HEK293 (cell line): Measurements from ENCODE around the gene ERCC5.

ENCODE experiments used
- CTCF ChIA-PET: fragments of 350-600 bp; formaldehyde crosslinking; extraction: SDS; loops from one replicate; lab custom pipeline; 2021; ENCODE audit warnings: antibody characterized with exemption; lab: Yijun Ruan, JAX
- POLR2A ChIA-PET: fragments of 300-600 bp; formaldehyde crosslinking; extraction: SDS; loops from one replicate; lab custom pipeline; 2020; ENCODE audit warnings: antibody characterized with exemption, inconsistent platforms; lab: Yijun Ruan, JAX
- H3K27ac ChIP-seq: fragments of 200-500 bp; sonication (Bioruptor generic); 2 replicates; pipeline ENCODE4 v1.5.1; 2014; ENCODE audit warnings: low read depth, low read length, control low read depth, inconsistent platforms; ENCODE audit errors: extremely low read depth
- H3K36me3 ChIP-seq, 2 experiments: fragments of 200-500 bp in 1 of 2; sonication (Bioruptor generic) in 1 of 2; 1 replicate in 1 of 2; 2 replicates in 1 of 2; pipeline ENCODE4 v1.5.1; 2014 to 2017; ENCODE audit warnings: inconsistent platforms in 2 of 2, low read length in 2 of 2; ENCODE audit not compliant: control insufficient read depth in 2 of 2, insufficient read depth in 1 of 2
- H3K4me1 ChIP-seq: fragments of 200-500 bp; sonication (Bioruptor generic); 2 replicates; pipeline ENCODE4 v1.5.1; 2014; ENCODE audit warnings: mild to moderate bottlenecking, low read length, inconsistent platforms; ENCODE audit not compliant: control insufficient read depth, insufficient read depth
- H3K4me3 ChIP-seq: 2 replicates; pipeline ENCODE4 v1.5.1; 2011; ENCODE audit warnings: low read depth, mild to moderate bottlenecking, control low read depth, low read length, moderate library complexity
- H3K9me3 ChIP-seq: fragments of 200-500 bp; sonication (Bioruptor generic); 2 replicates; pipeline ENCODE4 v1.5.1; 2014; ENCODE audit warnings: low read depth, low read length, inconsistent platforms; ENCODE audit not compliant: control insufficient read depth, insufficient read depth
- ELK4 ChIP-seq: IDR thresholded peaks from 2 replicates; pipeline ENCODE4 v1.6.1; 2011; ENCODE audit warnings: mild to moderate bottlenecking, low read depth, low read length, borderline replicate concordance
- FEZF1 ChIP-seq: fragments of 450-650 bp; formaldehyde crosslinking; IDR thresholded peaks from 2 replicates; pipeline ENCODE4 v1.5.1; 2016; ENCODE audit warnings: missing biosample characterization, missing genetic modification characterization
- GLI4 ChIP-seq: fragments of 450-650 bp; formaldehyde crosslinking; IDR thresholded peaks from 2 replicates; pipeline ENCODE4 v1.5.1; 2016; ENCODE audit warnings: missing biosample characterization, missing genetic modification characterization
- OSR2 ChIP-seq: fragments of 450-650 bp; formaldehyde crosslinking; IDR thresholded peaks from 2 replicates; pipeline ENCODE4 v1.5.1; 2016; ENCODE audit warnings: missing biosample characterization, missing genetic modification characterization
- TRIM28 ChIP-seq: IDR thresholded peaks from 2 replicates; pipeline ENCODE4 v1.6.1; 2011; ENCODE audit warnings: low read length, control low read depth, borderline replicate concordance
- ZNF18 ChIP-seq: fragments of 450-650 bp; formaldehyde crosslinking; IDR thresholded peaks from 2 replicates; pipeline ENCODE4 v1.5.1; 2016; ENCODE audit warnings: missing biosample characterization, missing genetic modification characterization
- ZNF248 ChIP-seq: fragments of 450-650 bp; formaldehyde crosslinking; IDR thresholded peaks from 2 replicates; pipeline ENCODE4 v1.5.1; 2017; ENCODE audit warnings: missing biosample characterization, missing genetic modification characterization
- ZNF280D ChIP-seq: fragments of 450-650 bp; formaldehyde crosslinking; IDR thresholded peaks from 2 replicates; pipeline ENCODE4 v1.5.1; 2016; ENCODE audit warnings: missing biosample characterization, missing genetic modification characterization
- ZNF391 ChIP-seq: fragments of 450-650 bp; formaldehyde crosslinking; IDR thresholded peaks from 2 replicates; pipeline ENCODE4 v1.5.1; 2016; ENCODE audit warnings: low read depth, missing biosample characterization, missing genetic modification characterization, borderline replicate concordance
- ZNF416 ChIP-seq: fragments of 450-650 bp; formaldehyde crosslinking; IDR thresholded peaks from 2 replicates; pipeline ENCODE4 v1.5.1; 2016; ENCODE audit warnings: missing biosample characterization, missing genetic modification characterization
- ZNF560 ChIP-seq: fragments of 450-650 bp; formaldehyde crosslinking; IDR thresholded peaks from 2 replicates; pipeline ENCODE4 v1.5.1; 2017; ENCODE audit warnings: missing biosample characterization, missing genetic modification characterization, borderline replicate concordance
- ZNF621 ChIP-seq: fragments of 450-650 bp; formaldehyde crosslinking; IDR thresholded peaks from 2 replicates; pipeline ENCODE4 v1.5.1; 2017; ENCODE audit warnings: missing biosample characterization, missing genetic modification characterization
- ZNF629 ChIP-seq: fragments of 450-650 bp; formaldehyde crosslinking; IDR thresholded peaks from 2 replicates; pipeline ENCODE4 v1.5.1; 2017; ENCODE audit warnings: missing biosample characterization, missing genetic modification characterization
- ZNF639 ChIP-seq: fragments of 450-650 bp; formaldehyde crosslinking; IDR thresholded peaks from 2 replicates; pipeline ENCODE4 v1.5.1; 2016; ENCODE audit warnings: missing biosample characterization, missing genetic modification characterization
- ZNF645 ChIP-seq: fragments of 450-650 bp; formaldehyde crosslinking; IDR thresholded peaks from 2 replicates; pipeline ENCODE4; 2016; ENCODE audit warnings: missing biosample characterization, missing genetic modification characterization
- ZNF664 ChIP-seq: fragments of 450-650 bp; formaldehyde crosslinking; IDR thresholded peaks from 2 replicates; pipeline ENCODE4 v1.5.1; 2016; ENCODE audit warnings: missing biosample characterization, missing genetic modification characterization
- ZSCAN5A ChIP-seq: fragments of 450-650 bp; formaldehyde crosslinking; IDR thresholded peaks from 2 replicates; pipeline ENCODE4 v1.5.1; 2016; ENCODE audit warnings: missing biosample characterization, missing genetic modification characterization

The ERCC5 gene

GRCh38 chr13:102875256-102875655 lies 29.4 kb downstream of the ERCC5 start:
- Histone ChIP-seq H3K4me1 (no peaks in the 10 kb centered on the region), H3K9me3 (no peaks in the 10 kb centered on the region), H3K36me3 (peaks cover 13 to 38% of the 10 kb centered on the region in 2 experiments), H3K4me3 (no peak overlapping the region)
- ChIA-PET POLR2A (no interaction called here), CTCF (no interaction called here)
- TF ChIP-seq ZNF391 (tag by site-specific recombination) (no peak), ZNF18 (tag by site-specific recombination) (no peak), OSR2 (tag by site-specific recombination) (no peak), ZNF560 (tag by site-specific recombination) (no peak), TRIM28 (no peak), ZNF248 (tag by site-specific recombination) (no peak), FEZF1 (tag by site-specific recombination) (no peak), ZNF629 (tag by site-specific recombination) (no peak), ZNF280D (tag by site-specific recombination) (no peak), ELK4 (no peak), ZNF639 (no peak), ZNF664 (tag by site-specific recombination) (no peak), ZSCAN5A (tag by site-specific recombination) (no peak), ZNF645 (tag by site-specific recombination) (no peak), ZNF416 (tag by site-specific recombination) (no peak), ZNF621 (tag by site-specific recombination) (no peak), GLI4 (tag by site-specific recombination) (no peak)
- TF ChIP-seq, all 188 proteins: peak for 0
- H3K27ac ChIP-seq: no peak overlapping the region
